Smooth muscle cell (in vitro differentiated cells): ENCODE results near the gene LSM14B. TPM values are rescaled to one million over a fixed set of nuclear protein-coding genes. Genes with fewer than 3 reads are reported as not detected.

Experiments used
- DNase-seq: peaks from one replicate; lab custom pipeline; 2025; ENCODE audit not compliant: unreplicated experiment; lab: John Stamatoyannopoulos, UW
- H2AFZ ChIP-seq: fragments of 200-600 bp; sonication (generic); 2 replicates; pipeline ENCODE4 v1.6.0; 2016; ENCODE audit warnings: antibody characterized with exemption, low read depth, mild to moderate bottlenecking
- H3F3A ChIP-seq: fragments of 200-600 bp; sonication (generic); 2 replicates; pipeline ENCODE4 v1.6.0; 2017; ENCODE audit warnings: antibody characterized with exemption, low read depth
- H3K27ac ChIP-seq: fragments of 200-600 bp; sonication (generic); 2 replicates; pipeline ENCODE4 v1.5.1; 2016; ENCODE audit warnings: low read depth, mild to moderate bottlenecking
- H3K27me3 ChIP-seq: fragments of 200-600 bp; sonication (generic); 2 replicates; pipeline ENCODE4 v1.6.1; 2016; ENCODE audit warnings: low read depth, mild to moderate bottlenecking
- H3K36me3 ChIP-seq: fragments of 200-600 bp; sonication (generic); 2 replicates; pipeline ENCODE4 v1.5.1; 2016; ENCODE audit warnings: low read depth
- H3K4me1 ChIP-seq: fragments of 200-600 bp; sonication (generic); 2 replicates; pipeline ENCODE4 v1.5.1; 2016; ENCODE audit warnings: low read depth
- H3K4me2 ChIP-seq: fragments of 200-600 bp; sonication (generic); 2 replicates; pipeline ENCODE4 v1.6.0; 2016; ENCODE audit warnings: mild to moderate bottlenecking
- H3K4me3 ChIP-seq: fragments of 200-600 bp; sonication (generic); 2 replicates; pipeline ENCODE4 v1.5.1; 2016; ENCODE audit warnings: mild to moderate bottlenecking
- H3K79me2 ChIP-seq: fragments of 200-600 bp; sonication (generic); 2 replicates; pipeline ENCODE4 v1.6.0; 2016; ENCODE audit warnings: low read depth, mild to moderate bottlenecking
- H3K9ac ChIP-seq: fragments of 200-600 bp; sonication (generic); 2 replicates; pipeline ENCODE4 v1.6.0; 2016; ENCODE audit warnings: low read depth
- H3K9me3 ChIP-seq: fragments of 200-600 bp; sonication (generic); replicated peaks from 2 replicates; pipeline ENCODE4 v1.5.1; 2016; ENCODE audit warnings: low read depth
- H4K20me1 ChIP-seq: fragments of 200-600 bp; sonication (generic); 2 replicates; pipeline ENCODE4 v1.6.0; 2016; ENCODE audit warnings: low read depth
- CTCF ChIP-seq: fragments of 200-600 bp; sonication (generic); IDR thresholded peaks from 2 replicates; pipeline ENCODE4 v1.5.1; 2017; ENCODE audit warnings: borderline replicate concordance, mild to moderate bottlenecking, antibody characterized with exemption; ENCODE audit not compliant: insufficient read depth, poor library complexity, severe bottlenecking
- WGBS: methylation state at CpG from one replicate; pipeline ENCODE4 v1.1.7; 2016; ENCODE audit warnings: low lambda C conversion rate; 5-methylcytosine and 5-hydroxymethylcytosine counted together
- polyA plus RNA-seq: library from polyadenylated mRNA; unstranded; fragments of >200 nt; fragmentation: Nextera tagmentation; extraction: Ambion mirVana; gene quantifications from 2 replicates; pipeline ENCODE4 v1.2.1, GENCODE V29; 2016
- total RNA-seq: library from RNA; depleted of rRNA; stranded (reverse); fragments of >200 nt; gene quantifications from 2 replicates; pipeline ENCODE4 v1.2.3, GENCODE V29; 2014

The LSM14B gene
- total and polyA plus RNA-seq, 2 experiments from 2014 or later, result 5.6 to 21.5 TPM

GRCh38 chr20:62117362-62117646 is 5.0 kb upstream of the LSM14B start:
- DNase-seq, result no peak
- Histone ChIP-seq H3K4me3 (no peak overlapping the region), H3K27ac (no peak overlapping the region), H3K9me3 (no peaks in the 10 kb centered on the region), H4K20me1 (no peaks in the 10 kb centered on the region), H3F3A (no peaks in the 10 kb centered on the region), H3K4me1 (peaks cover 6% of the 10 kb centered on the region), H3K79me2 (no peaks in the 10 kb centered on the region), H3K36me3 (no peaks in the 10 kb centered on the region), H3K9ac (no peak overlapping the region), H3K4me2 (no peak overlapping the region), H3K27me3 (peaks cover 3% of the 10 kb centered on the region), H2AFZ (no peak overlapping the region)
- 73% methylated on average over 9 of the region's 9 CpGs for WGBS
- TF ChIP-seq CTCF, result no peak

GRCh38 chr20:62117658-62118057 is 4.6 kb upstream of the LSM14B start:
- no peak for TF ChIP-seq CTCF

GRCh38 chr20:62118113-62119043 is 3.9 kb upstream of the LSM14B start:
- Histone ChIP-seq H3K79me2 (peaks cover 6% of the 10 kb centered on the region), H2AFZ (no peak overlapping the region)
- 87% methylated on average over 21 of the region's 21 CpGs for WGBS

More at GRCh38 chr20:62117658-62118057, 4.6 kb upstream of the LSM14B start:
- Histone ChIP-seq H3K36me3 (no peaks in the 10 kb centered on the region), H3K27ac (no peak overlapping the region), H3K9me3 (no peaks in the 10 kb centered on the region), H3K9ac (no peak overlapping the region), H2AFZ (no peak overlapping the region), H3K4me2 (no peak overlapping the region), H3K79me2 (no peaks in the 10 kb centered on the region), H3K4me3 (no peak overlapping the region), H4K20me1 (no peaks in the 10 kb centered on the region), H3K4me1 (peaks cover 6% of the 10 kb centered on the region), H3K27me3 (peaks cover 3% of the 10 kb centered on the region), H3F3A (no peaks in the 10 kb centered on the region)
- WGBS, result 77% methylated on average over 15 of the region's 15 CpGs
- no peak for DNase-seq

More at GRCh38 chr20:62118113-62119043, 3.9 kb upstream of the LSM14B start:
- H3K27ac ChIP-seq, result no peak overlapping the region
- no peaks in the 10 kb centered on the region for H3F3A ChIP-seq
- no peak overlapping the region for H3K9ac ChIP-seq
- H3K4me3 ChIP-seq, result no peak overlapping the region
- no peaks in the 10 kb centered on the region for H3K9me3 ChIP-seq
- no peaks in the 10 kb centered on the region for H3K36me3 ChIP-seq
- H4K20me1 ChIP-seq, result peaks cover 6% of the 10 kb centered on the region
- peaks cover 10% of the 10 kb centered on the region for H3K4me1 ChIP-seq
- DNase-seq, result no peak
- no peak overlapping the region for H3K4me2 ChIP-seq
- H3K27me3 ChIP-seq, result peaks cover 3% of the 10 kb centered on the region
- no peak for TF ChIP-seq CTCF
